Measurements from ENCODE around the gene CPED1. TPM values are rescaled to one million over a fixed set of nuclear protein-coding genes. Genes with fewer than 3 reads are reported as not detected.
"Not testable (repeated sequence)": the region's sequence is repeated elsewhere in the genome, so short reads cannot be mapped to it uniquely, and the experiment has no call there.

CPED1 gene
- total RNA-seq, 1 experiment from 2014 or later, result 0.44 TPM

DNA sequence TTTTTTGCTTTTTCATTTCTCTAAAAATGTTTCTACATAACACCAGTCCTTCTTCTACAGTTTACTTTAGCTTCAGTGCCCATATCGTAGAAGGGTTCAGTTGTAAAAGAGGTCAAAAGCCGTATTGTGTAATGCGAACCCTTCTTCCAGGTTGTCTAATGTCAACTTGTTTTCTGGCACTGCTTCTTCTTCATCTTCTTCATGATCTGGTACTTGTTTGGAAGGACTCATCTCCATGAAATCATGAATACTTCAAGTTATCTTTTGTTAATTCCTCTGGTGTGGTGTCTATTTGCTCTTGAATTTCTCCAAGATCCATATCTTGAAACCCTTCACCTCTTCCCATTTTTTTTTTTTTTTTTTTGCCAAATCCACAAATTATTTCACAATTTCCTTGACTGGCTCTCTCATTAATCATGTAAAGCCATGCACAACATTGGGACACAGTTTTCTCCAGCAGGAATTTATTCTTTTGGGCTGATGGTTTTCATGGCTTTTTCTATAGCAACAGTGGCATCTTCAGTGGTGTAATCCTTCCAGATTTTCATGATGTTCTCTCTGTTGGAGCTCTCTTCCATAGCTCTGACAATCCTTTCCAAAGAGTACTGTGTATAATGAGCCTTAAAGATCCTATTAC lies 85.1 kb downstream of the CPED1 start:
- TF ChIP-seq PRRX2 (CRISPR knock-in tag; IDR thresholded peaks at IDR 0.05), result no peak
- TF ChIP-seq, protein P1, sequence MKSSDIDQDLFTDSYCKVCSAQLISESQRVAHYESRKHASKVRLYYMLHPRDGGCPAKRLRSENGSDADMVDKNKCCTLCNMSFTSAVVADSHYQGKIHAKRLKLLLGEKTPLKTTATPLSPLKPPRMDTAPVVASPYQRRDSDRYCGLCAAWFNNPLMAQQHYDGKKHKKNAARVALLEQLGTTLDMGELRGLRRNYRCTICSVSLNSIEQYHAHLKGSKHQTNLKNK (CRISPR knock-in tag; IDR thresholded peaks at IDR 0.05), result no peak
- TF ChIP-seq SMAD4 (CRISPR knock-in tag; IDR thresholded peaks at IDR 0.05), result no peak
- H3K27me3 Mint-ChIP-seq (ENCODE audit: low read depth), result no peaks in the 10 kb centered on the region
- ChIA-PET POLR2A (no interaction called here), CTCF (no interaction called here)
- no peak overlapping the region for H3K4me3 Mint-ChIP-seq
- H3K27ac Mint-ChIP-seq, result no peak overlapping the region
- no peaks in the 10 kb centered on the region for H3K36me3 Mint-ChIP-seq
- DNase-seq (ENCODE audit: low spot score) (no peak), ATAC-seq (no peak)
- H3K9me3 Mint-ChIP-seq, result peaks cover 4% of the 10 kb centered on the region
- H3K4me1 Mint-ChIP-seq, result peaks cover 8% of the 10 kb centered on the region

DNA sequence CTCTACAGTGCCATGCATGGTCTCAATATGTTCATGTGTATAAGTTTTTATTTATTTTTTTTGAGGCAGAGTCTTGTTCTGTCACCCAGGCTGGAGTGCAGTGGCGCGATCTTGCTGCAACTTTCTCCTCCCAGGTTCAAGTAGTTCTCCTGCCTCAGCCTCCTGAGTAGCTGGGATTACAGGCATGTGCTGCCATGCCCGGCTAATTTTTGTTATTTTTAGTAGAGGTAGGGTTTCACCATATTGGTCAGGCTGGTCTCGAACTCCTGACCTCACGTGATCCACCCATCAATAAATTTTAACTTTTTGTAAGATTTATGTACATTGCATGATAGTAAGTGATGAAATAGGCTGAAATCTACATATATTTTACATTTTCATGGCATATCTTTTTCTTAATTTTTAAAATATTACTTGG lies 86.9 kb downstream of the CPED1 start:
- CTCF ChIA-PET, result interaction anchor here (1.2 to 1.6 kb wide), 2 partner anchors 88 to 283 kb away, joined by 6 to 7 read pairs; partner anchors contain the start of gene CPED1
- POLR2A ChIA-PET; H3K4me1 Mint-ChIP-seq; H3K4me3 Mint-ChIP-seq; H3K36me3 Mint-ChIP-seq; H3K27me3 Mint-ChIP-seq (ENCODE audit: low read depth); DNase-seq (ENCODE audit: low spot score); H3K9me3 Mint-ChIP-seq; ATAC-seq; H3K27ac Mint-ChIP-seq: not testable (repeated sequence)

DNA sequence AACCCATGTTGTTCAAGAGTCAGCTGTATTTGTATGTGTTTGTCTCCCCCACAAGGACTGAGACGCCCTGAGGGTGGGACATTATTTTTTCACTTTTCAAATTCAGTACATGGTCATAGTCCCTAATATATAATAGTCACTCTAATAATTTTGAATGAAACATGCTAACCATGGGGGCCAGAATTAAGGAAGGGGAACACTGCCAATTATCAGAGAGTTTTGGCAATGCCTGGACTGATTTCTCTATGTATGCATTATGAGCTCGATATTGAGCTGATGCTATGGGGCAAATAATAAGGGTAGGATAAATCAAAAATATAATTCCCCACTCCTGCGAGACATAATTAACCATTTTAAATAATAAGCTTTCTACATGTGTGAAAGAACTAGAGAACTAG lies 87.4 kb downstream of the CPED1 start:
- ChIA-PET POLR2A (no interaction called here), CTCF (interaction anchor here (0.7 to 1.6 kb wide), 3 partner anchors 32 to 284 kb away, joined by 3 to 7 read pairs (median 6); partner anchors contain the start of gene CPED1)
- ATAC-seq (no peak), DNase-seq (ENCODE audit: low spot score) (no peak)
- Mint-ChIP-seq H3K4me1 (peaks cover 8% of the 10 kb centered on the region), H3K36me3 (no peaks in the 10 kb centered on the region), H3K27me3 (ENCODE audit: low read depth) (no peaks in the 10 kb centered on the region), H3K9me3 (peaks cover 4% of the 10 kb centered on the region), H3K4me3 (no peak overlapping the region), H3K27ac (no peak overlapping the region)
- TF ChIP-seq, protein P2, sequence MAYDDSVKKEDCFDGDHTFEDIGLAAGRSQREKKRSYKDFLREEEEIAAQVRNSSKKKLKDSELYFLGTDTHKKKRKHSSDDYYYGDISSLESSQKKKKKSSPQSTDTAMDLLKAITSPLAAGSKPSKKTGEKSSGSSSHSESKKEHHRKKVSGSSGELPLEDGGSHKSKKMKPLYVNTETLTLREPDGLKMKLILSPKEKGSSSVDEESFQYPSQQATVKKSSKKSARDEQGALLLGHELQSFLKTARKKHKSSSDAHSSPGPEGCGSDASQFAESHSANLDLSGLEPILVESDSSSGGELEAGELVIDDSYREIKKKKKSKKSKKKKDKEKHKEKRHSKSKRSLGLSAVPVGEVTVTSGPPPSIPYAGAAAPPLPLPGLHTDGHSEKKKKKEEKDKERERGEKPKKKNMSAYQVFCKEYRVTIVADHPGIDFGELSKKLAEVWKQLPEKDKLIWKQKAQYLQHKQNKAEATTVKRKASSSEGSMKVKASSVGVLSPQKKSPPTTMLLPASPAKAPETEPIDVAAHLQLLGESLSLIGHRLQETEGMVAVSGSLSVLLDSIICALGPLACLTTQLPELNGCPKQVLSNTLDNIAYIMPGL (CRISPR knock-in tag; IDR thresholded peaks at IDR 0.05), result no peak
- TF ChIP-seq ZNF416 (CRISPR knock-in tag; IDR thresholded peaks at IDR 0.05) (no peak), SP1 (CRISPR knock-in tag; conservative IDR thresholded peaks at IDR 0.05) (no peak), GRHL2 (CRISPR knock-in tag; IDR thresholded peaks at IDR 0.05; ENCODE audit: insufficient replicate concordance, severe bottlenecking) (no peak), FOXK1 (CRISPR knock-in tag; IDR thresholded peaks at IDR 0.05) (no peak), ELF4 (CRISPR knock-in tag; IDR thresholded peaks at IDR 0.05; ENCODE audit: low read depth) (no peak), RELA (CRISPR knock-in tag; IDR thresholded peaks at IDR 0.05; ENCODE audit: borderline replicate concordance) (no peak), ZBTB21 (CRISPR knock-in tag; IDR thresholded peaks at IDR 0.05; ENCODE audit: borderline replicate concordance) (no peak), ZNF219 (CRISPR knock-in tag; IDR thresholded peaks at IDR 0.05; ENCODE audit: borderline replicate concordance) (no peak), ATF1 (CRISPR knock-in tag; IDR thresholded peaks at IDR 0.05) (no peak), ETV6 (CRISPR knock-in tag; IDR thresholded peaks at IDR 0.05) (no peak)
- TF ChIP-seq, protein P3, sequence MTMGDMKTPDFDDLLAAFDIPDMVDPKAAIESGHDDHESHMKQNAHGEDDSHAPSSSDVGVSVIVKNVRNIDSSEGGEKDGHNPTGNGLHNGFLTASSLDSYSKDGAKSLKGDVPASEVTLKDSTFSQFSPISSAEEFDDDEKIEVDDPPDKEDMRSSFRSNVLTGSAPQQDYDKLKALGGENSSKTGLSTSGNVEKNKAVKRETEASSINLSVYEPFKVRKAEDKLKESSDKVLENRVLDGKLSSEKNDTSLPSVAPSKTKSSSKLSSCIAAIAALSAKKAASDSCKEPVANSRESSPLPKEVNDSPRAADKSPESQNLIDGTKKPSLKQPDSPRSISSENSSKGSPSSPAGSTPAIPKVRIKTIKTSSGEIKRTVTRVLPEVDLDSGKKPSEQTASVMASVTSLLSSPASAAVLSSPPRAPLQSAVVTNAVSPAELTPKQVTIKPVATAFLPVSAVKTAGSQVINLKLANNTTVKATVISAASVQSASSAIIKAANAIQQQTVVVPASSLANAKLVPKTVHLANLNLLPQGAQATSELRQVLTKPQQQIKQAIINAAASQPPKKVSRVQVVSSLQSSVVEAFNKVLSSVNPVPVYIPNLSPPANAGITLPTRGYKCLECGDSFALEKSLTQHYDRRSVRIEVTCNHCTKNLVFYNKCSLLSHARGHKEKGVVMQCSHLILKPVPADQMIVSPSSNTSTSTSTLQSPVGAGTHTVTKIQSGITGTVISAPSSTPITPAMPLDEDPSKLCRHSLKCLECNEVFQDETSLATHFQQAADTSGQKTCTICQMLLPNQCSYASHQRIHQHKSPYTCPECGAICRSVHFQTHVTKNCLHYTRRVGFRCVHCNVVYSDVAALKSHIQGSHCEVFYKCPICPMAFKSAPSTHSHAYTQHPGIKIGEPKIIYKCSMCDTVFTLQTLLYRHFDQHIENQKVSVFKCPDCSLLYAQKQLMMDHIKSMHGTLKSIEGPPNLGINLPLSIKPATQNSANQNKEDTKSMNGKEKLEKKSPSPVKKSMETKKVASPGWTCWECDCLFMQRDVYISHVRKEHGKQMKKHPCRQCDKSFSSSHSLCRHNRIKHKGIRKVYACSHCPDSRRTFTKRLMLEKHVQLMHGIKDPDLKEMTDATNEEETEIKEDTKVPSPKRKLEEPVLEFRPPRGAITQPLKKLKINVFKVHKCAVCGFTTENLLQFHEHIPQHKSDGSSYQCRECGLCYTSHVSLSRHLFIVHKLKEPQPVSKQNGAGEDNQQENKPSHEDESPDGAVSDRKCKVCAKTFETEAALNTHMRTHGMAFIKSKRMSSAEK (CRISPR knock-in tag; IDR thresholded peaks at IDR 0.05; ENCODE audit: borderline replicate concordance), result no peak
- TF ChIP-seq, protein P4, sequence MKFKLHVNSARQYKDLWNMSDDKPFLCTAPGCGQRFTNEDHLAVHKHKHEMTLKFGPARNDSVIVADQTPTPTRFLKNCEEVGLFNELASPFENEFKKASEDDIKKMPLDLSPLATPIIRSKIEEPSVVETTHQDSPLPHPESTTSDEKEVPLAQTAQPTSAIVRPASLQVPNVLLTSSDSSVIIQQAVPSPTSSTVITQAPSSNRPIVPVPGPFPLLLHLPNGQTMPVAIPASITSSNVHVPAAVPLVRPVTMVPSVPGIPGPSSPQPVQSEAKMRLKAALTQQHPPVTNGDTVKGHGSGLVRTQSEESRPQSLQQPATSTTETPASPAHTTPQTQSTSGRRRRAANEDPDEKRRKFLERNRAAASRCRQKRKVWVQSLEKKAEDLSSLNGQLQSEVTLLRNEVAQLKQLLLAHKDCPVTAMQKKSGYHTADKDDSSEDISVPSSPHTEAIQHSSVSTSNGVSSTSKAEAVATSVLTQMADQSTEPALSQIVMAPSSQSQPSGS (CRISPR knock-in tag; IDR thresholded peaks at IDR 0.05; ENCODE audit: borderline replicate concordance, low read depth), result no peak

Measured in WTC11 (cell line).